Activated CD4-positive, alpha-beta T cell treated with anti-CD3 and anti-CD28 coated beads for 24 hours (primary cell): ENCODE data around the gene ACOX2.
"Not testable (repeated sequence)": the region's sequence is repeated elsewhere in the genome, so short reads cannot be mapped to it uniquely, and the experiment has no call there.

Experiments used
- DNase-seq, 2 donors: peaks; one replicate each; pipeline ENCODE4 v3.0.0-alpha.2; 2020; ENCODE audit warnings: low read depth in 2 of 2

Gene ACOX2

DNA sequence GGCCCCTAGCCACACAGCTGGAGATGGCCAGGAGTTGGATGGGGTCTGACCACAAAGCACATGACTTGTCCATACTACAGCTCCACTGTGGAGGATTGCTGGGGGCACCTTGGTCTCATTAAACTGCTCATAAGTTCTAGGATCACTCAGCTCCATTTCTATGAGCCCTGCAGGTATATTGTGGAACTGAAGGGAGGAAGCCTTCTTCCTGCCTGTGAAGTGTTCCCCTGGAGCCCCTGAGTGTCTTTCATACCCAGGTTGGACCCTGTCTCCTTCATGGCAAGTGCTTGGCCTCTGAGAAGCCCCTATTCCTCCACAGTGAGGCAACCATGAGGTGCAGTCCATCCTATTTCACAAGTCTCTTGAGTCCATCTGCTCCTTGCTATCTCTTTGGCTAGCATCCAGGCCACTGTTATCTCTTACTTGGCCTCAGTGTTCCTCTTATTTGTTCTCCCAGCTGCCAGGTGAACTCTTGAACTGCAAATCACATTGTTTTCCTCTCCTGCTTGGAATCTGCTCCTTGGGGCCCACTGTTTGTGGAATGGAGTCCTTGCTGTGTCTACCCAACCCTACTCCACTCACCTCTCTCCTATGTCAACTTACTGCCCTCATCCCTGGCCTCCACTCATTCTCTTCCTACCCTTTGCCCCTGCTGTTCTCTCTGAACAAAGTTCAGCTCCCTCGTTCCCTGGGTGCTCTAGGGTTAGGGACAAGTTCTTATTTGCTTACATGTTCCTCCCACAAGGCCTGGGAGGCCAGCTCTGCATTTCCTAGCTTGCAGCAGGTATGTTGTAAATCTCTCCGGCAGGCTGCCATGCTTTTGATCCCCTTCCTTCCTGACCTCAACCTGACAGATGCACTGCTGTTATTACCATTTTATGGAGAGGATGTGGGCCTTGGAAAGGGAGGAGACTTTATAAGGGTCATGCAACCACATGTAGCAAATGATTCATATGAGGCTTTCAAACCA lies 1.2 kb downstream of the ACOX2 start:
- no peak for DNase-seq

DNA sequence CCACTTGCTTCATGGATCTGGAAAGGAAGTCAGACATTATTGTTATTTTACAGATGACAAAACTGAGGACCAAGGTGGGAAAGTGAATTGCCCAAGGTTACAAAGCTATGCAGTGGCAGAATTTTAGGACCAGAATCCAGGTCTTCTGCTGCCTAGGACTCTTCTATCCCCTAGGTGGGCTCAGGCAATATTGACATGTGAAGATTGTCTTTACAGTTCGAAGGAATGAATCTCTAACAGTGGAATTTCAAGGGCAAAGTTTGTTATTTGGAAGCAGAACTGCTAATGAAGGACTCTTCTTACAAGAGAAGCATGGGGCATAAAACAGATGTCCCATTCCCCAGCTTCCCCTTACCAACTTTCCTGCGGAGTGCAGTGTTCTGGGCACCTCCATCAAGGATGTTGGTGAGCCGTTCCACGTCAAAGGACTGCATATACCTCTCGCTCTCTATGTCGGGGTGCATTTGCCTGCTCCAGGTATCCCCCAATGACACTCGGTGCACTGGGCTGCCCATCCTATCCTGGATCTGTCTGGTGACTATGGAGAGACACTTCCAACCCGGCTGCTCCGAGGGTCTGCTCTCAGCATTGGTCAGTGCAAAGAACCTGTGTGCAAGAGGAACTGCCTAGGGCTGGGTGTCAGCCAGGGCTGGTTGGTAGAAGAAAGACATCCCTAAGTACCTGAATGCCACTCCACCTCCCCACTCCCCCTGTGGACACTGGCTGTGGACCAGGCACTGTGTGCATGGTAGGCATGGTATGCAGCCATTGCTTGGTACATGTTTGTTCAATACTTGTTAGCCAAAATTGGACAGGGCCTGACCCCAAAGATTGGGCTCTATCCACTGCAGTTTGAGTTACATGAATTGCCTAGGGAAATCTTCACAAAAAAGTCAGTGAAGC lies 2.1 kb downstream of the ACOX2 start:
- DNase-seq, result no peak

DNA sequence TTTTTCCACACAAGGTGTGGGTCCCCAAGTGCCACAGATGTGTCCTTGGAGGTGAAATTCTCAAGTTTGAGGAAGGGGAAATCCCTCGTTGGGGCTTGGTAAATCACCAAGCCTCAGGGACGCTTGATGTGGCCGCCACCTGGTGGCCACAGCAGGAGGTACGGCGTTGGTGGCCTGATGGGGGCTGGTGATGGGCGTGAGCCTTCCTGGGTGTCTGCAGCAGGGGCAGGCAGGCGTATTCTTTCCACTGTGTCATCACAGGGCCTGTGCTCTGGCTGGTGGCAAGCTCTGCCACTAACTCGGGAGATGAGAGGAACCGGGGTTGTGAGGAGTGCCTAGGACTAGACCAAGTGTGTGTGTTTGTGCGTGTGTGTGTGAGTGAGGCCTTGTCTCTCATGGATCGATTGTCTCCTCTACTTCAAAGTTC lies 4.2 kb downstream of the ACOX2 start:
- peak; percentile 59 to 80 for DNase-seq

DNA sequence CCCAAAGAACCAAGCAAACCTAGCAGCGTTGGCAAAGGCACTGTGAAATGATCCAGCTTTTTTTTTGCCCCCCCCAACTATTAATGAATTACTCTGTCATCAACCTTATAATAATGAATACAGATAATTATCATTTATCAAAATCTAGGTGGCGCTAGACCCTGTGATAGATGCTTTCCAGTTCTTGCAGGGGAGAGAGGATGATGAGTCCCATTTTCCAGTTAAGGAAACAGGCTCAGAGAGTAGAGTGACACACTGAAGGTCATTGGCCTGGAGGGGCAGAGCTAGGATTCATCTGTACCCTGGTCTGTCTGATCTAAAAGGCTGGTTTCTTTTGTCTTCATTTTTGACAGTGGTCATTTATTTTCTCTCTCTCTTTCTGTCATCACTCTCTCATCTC lies 5.0 kb downstream of the ACOX2 start:
- DNase-seq, result no peak

DNA sequence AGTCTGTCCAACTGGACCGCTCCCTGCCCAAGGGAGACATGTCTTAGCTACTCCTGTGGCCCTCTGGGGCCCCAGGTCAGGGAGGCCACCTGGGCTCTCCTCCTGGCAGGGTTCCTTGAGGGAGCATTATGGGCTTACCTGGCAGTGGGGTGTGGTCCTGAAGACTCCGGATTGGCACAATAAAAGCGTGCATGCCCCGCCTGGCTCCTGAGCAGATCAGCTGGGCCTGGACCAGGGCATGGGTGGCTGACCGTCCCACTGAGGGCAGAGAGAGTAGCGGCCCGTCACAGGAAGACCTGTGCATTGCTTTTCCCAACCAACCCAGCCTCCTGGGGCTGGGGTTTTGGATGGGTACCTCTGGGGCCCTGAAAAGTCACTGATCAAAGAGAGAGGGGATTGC lies 5.4 kb downstream of the ACOX2 start:
- no peak for DNase-seq

DNA sequence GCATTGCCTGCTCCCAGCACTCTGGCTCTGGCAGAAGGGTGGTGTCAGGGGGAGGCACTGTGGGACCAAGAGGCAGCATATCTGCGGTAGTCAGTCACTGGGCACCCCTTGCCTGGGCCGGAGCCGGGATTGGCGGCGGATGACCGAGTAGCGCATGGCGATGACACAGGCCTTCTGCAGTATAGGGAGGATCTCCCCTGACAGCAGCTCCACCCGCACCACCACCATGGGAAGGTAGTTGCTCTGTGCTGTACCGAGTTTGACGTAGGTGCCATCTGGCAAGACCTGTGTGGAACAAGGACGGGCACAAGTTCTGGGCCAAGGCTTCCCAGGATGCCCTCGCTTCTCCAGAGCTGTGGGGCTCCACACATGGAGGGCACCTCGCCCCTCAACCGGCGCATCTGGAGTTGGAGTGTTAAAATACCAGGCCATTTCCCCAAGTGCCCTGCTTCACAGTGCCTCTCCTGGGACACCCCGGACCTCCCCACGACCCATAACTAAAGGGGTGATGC lies 6.6 kb downstream of the ACOX2 start:
- DNase-seq, result no peak

DNA sequence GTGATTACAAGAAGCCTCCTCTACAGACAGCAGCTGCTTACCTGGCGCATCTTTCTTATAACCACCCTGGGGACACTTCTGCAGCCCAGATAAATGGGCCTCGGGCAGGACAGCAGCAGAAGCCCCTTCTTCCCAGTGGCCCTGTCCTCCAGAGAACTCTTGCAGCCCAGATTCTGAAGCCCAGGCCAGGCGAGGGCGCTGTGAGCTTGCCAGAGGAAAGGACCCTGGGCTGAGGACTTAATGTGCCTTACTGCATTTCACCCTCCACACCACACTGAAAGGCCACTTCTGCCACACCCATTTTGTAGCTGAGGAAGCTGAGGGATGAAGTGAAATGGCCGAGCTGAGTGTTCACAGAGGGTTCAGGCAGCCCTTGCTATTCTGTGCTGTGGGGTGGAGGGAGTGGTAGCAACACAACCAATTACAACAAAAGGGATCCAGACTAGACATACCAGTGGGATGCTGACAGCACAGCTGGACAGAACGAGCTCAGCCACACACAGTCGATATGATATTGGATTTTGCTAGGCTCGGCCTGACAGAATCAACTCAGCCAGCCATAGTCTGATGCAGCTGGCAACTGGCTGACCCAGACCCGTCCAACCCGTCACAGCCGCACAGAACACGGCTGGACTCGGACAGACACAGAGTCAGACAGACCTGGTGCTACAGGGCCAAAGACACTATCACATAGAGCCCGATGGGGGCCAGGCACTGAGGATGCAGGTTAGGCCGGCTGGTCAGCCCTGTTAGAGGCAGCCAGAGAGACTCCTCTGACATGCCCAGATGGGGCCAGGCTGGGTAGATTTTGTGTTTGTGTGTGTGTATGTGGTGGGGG lies 7.3 kb downstream of the ACOX2 start:
- no peak for DNase-seq

DNA sequence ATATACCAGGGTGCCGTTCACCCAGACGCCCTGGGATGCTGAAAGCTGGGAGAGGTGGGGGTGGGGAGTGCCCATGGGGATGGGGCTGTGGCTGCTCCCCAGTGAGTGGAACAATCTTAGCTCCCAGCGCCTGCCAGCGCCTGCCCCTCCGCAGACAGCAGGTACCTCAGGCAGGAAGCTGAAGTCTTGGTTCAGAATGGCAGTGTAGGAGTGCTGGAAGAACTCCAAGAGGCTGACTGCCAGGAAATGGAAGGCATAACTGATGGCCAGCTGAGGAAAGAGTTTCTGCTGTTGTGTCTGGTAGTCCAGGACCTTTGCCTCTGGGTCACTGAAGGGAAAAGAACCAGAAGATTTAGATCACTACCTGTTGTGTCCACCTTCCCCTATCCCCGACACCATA lies 8.4 kb downstream of the ACOX2 start:
- no peak for DNase-seq

DNA sequence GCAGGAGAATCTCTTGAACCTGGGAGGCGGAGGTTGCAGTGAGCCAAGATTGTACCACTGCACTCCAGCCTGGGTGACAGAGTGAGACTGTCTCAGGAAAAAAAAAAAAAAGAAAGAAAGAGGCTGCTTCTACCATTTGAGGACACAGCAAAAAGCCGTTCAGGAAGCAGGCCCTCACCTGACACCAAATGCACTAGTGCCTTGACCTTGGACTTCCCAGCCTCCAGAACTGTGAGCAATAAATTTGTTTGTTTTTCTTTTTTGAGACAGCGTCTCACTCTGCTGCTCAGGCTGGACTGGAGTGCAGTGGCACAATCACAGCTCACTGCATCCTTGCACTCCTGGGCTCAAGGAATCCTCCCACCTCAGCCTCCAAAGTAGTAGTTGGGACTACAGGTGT lies 9.6 kb downstream of the ACOX2 start:
- not testable (repeated sequence) for DNase-seq

DNA sequence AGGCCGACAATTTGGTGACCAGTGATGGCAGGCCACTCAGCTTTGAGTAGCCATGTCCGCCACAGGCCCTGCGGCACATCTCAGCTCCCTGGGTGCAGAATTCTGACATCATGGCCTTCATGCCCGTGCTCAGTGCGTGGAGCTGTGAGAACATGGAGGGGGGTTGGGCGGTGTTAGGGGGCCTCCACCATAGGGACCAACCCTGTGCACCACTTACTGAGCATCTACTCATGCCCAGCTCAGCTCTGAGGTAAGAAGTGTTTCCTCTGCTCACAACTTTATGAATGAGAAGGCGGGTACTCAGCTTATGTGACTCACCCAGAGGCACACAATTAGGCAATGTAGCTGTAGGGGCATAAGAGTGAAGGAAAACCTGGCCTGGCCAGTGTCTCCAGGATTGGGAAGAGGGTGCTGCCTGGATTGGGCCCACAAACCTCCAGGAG lies 10.5 kb downstream of the ACOX2 start:
- DNase-seq, result no peak

DNA sequence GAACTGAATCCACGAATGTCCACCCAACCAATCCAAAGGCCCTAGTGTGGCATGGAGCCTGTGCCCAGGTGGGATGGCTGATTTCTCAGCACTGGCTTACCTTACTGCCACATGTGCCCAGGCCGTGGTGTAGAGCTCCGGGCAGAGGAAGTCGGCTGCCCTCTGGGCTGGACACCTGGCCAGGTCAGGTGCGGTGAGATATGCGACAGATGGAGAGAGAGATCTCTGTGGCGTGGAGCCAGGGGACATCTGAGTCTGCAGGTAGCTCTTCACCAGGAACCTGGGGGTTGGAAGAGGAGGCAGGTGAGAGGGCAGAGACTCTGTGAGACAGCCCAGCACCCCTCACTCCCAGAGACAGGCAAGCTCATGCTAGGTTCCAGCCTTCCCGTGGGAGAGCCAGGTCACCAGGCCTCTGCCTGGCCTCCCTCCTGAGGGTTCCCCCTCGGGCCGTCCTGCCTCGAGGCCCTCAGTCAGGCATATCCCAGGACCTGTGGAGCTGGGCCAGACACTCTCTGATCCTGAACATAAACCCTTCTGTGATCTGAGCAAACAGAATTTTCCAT lies 12.6 kb downstream of the ACOX2 start:
- no peak for DNase-seq

DNA sequence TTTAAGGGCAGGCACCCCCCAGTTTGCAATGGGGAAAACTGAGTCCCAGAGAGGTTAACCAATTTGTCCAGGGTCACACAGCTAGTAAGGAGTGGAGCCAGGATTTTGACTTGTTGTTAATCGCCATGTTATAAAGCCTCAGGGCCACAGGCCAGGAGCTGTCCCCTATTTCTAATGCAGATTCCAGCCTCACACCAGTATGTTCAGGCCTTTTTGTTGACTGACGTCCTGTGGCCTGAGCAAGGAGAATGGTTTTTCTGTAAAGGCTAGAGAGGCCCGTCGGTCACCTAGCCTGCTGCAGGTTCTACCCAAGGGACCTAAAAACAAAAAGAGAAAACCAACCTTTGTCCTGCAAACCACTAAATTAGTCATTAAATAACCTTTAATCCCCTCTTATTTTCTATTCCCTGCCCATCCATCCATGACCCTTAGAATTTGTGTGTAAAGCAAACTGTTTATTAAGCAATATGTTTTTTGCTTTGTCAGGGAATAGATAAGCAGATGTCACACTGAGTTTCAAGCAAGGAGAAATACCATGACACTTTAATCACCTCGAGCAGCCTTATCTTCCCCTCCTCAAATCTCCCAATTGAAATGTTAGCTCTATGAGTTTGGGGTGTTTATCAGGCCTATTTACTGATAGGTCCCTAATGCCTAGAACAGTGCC lies 14.1 kb downstream of the ACOX2 start:
- DNase-seq, result no peak

DNA sequence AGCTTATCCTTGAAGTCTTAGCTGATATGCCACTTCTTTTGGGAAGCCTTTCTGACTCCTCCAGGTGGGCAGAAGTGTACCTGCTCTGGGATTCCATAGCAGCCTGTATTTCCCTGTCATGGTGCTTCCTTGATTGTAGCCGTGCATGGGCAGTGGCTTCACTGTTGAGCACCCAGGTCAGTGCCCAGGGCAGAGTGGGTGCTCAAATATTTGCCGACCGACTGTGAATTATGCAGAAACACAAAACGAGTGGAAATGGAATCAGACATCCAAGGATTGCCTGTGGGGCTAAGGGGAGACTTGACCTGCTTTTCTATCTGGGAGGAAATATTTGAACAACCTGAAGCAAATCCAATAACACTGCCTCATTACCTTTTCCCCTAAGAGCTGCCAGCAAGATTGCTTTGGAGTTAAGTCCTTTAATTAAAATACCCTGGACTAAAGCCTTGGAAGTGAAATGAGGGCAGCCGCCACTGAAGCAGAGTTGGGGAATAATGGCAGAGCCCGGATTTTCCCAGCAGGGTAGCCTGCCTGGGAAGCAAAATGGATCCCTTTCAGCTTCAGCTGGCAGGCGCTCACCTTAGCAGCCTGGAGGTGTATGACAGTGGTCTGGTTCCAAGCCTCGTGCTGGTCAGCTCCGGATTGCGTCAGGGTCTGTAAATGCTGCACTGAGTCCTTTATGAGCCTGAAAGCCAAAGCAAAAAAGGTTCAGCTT lies 14.9 kb downstream of the ACOX2 start:
- no peak for DNase-seq

DNA sequence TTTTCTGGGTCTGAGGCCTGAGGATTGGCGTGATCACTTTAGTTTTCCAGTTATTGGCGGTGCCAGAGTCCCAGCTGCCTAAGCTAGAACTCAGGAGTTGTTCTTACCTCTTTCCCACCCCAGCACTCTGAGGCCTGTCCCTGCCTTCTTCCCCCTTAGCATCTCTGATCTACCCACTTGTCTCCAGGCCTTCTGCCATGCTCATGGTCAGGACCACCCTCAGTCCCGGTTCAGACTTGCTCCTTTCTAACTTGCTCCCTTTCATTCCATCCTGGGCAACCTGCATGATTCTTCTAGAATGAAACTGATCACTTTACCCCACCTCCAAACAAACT lies 15.7 kb downstream of the ACOX2 start:
- no peak for DNase-seq

DNA sequence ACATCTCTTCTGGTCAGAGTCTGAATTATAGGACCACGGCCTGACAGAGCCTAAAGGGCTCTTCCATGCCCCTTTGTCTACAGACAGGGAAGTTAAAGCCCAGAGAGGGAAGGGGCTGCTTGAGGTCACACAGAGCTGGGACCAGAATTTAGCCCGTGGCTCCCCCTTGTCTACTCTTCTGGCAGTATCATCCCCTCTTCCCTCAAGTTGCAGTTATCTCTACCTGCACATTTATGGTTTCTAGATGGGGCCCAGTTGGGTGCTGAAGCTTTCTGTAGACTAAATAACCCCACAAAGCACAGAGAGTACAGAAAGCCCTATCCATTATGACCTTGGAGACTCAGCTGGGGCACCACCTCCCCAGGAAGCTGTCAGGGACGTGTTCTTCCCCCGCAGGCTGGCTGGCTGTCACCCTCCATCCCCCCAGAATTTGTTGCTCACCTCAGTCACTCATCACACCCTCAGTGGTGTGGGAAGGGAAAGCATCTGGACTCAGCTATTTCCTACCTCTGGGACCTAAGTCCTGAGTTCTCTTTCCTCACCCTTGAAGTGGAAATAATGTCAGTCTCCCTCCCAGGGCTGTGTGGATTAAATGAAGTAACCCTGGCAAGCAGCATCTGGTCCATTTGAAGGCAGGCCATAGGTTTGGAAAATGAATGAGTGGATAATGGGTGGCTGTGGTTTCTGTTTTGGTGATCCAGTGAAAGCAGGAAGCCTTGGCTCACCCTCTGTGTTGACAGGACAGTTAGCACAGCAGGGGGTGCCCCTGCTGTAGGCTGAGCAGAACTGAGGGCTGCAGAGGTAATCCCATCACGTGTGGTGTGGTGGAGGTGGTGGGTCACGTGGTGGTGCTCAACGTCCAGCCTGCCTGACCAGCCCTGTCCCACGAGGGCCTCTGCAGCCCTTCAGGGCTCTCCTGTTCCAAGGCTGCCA lies 16.3 kb downstream of the ACOX2 start:
- no peak for DNase-seq

DNA sequence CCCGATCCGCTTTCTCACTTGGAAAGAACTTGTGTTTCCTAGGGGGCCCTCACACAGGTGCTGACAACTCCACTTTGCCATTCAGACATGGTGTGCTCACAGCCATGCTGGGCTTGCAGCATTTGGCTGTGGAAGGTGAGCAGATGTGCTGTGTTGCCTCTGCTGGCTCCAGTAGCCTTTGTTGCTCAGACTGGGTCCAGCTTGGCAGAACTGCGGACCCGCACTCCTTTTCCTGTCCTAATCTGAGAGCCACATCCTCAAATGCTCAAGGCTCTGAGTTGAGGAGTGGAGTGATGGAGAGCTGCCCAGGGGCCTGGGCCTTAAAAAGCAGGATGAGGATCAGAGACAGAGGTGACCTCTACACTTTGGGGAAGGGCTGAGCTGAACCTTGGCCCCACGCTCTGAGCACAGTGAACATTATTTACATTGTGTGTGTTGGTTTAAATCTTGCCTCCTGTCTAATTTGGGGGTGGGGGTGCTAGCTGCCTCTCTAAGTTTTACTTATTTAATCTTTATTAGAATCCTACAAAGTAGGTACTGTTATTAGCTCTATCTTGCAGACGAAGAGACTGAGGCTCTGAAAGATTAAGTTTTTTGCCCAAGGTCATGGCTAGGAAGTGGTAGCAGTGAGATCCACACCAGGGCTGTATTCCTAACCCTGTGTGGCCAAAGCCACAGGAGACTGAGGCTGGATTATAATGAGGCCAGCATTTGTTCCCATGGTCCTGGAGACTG lies 17.2 kb downstream of the ACOX2 start:
- no peak for DNase-seq

DNA sequence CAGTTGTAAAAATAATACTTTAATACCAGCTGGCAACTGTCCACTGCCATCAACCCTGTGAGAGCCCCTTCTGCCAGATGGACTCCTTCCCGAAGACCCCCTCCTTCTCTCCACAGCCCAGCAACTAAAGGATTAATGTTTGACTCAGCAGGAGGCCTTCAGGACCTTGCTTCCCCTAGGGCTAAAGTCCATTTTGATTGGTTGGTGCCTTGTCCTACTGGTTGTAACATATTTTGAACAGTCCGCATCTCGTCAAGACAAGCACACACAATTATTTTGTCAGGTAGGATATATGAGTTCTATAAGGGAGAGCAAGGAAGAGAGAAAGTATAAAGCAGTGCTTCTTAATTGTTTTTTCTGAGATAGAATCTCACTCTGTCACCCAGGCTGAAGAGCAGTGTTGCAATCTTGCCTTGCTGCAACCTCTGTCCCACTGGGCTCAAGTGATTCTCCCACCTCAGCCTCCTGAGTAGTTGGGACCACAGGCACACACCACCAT lies 18.6 kb downstream of the ACOX2 start:
- no peak for DNase-seq

DNA sequence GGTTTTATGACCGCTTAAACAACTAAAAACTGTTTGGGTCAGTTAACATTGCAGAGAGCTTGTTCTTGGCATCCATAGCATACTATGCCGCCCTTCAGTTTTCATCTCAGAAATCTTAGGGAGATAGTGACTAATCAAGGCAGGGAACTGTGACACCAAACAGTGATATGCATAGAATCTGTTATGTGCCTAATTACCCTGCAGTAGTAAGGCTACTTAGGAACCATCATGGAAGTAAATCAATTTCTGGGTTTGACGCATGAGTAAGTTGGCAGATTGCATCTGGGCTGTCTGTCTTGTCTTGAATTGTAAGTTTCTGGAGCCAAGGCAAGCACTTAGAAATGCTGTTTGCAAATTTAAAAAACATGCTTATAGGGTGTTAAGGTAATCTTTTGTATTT lies 22.6 kb downstream of the ACOX2 start:
- no peak for DNase-seq
